HG03103 (cell line): ENCODE data around the gene LEF1.

Source experiments
- ATAC-seq: cut with Tn5 transposase; IDR thresholded peaks from one replicate; pipeline ENCODE4 v1.9.1; 2021; ENCODE audit warnings: low read depth; ENCODE audit not compliant: unreplicated experiment

The LEF1 gene

GRCh38 chr4:108168671-108169523, at the start of gene LEF1:
LEF1 (minus strand) TSS chr4:108168932; CDS start chr4:108167767, 1,165 bp downstream.
- ATAC-seq, result no peak

- no peak for ATAC-seq
Measured at GRCh38 chr4:108216510-108216909, 47.8 kb upstream of the LEF1 start.

- no peak for ATAC-seq
Measured at GRCh38 chr4:108215055-108215454, 46.3 kb upstream of the LEF1 start.

DNA sequence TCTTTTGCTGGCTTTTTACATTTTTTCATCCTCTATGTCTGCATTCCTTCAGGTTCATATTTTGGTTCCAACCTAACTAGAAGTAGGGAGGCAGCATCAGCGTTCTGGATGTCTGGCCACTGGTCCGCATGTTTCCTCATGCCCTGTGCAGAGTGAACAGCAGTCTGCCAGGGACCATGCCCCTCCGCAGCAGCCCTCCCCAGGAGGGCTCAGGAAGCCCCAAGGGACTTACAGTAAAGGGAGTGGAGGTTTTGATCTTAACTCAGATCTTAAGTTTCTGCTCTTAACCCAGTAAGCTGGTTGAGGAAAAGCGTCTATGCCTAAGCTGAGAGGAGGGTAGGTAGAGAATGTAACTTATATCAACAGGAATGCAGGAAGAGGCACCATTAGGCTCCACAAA, 45.0 kb upstream of the LEF1 start:
- no peak for ATAC-seq

DNA sequence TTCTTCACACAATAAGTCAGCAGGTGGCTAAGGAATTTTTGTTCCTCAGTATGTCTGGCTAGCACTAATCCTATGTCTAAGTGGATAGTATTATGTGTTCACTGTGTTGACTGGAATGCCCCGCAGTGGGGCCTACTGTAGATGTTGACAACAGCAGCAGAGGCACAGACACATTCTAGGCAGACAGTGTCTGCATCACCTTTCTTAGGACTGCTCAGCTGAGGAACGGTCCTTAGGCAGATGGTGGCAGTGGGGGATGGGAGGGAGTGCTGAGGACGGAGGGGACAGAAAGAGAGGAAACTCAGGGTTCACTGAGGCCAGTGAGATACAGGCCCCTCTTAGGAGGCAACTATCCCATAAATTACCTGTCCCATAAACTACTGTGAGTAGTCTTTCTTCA, 44.6 kb upstream of the LEF1 start:
- no peak for ATAC-seq

DNA sequence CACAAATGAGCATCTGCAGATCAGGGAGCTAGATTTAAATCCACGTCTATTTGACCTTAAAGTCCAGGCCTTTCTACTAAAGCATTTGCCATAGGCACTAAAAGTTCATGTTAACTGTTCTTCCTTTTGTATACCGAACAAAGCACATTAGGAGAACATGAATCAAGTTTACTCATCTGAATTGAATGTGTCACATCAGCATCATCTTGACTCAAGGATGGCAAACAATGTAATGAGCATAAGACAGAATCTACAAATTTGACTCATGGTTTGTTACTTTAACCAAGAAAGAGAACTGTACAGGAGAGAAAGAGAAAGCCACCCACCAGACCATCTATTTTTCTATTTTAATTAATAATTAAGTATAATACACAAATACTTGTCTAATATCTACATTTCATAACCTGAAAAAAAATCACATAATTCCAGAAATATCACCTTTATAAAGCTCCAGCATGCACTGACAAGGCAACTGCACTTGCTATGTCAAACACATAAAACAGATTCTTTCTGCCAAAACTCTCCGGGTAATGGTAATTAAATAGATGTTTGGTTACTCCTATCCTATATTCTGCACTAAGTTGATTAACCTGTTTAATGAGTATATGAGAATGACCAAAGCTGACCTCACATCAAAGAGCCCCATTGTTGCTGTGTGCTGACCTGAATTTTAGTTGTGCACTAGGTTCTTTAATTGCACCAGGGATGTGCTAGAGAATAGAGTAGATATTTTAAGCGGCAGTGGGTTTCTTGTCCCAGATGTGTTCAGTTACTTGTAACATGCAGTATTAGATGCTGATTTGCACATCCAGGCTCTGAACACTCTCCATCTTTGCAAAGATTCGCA, 42.5 kb upstream of the LEF1 start:
- no peak for ATAC-seq

DNA sequence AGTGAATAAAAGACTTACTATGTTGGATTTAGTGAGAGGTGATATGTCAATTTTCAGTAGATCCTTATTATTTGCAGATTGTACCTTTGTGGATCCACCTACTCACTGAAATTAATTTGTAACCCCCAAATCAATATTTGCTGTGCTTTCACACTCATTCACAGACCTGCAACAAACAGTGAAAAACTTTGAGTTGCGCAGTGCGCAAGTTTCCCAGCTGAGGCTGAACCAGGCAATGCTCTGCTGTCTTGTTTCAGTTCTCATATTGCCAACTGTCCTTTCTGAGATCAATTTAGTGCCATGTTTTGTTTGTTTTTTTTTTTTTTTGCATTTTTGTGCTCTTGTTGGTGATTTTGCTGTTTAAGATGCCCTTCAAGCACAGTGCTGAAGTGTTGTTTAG, 40.8 kb upstream of the LEF1 start:
- no peak for ATAC-seq

DNA sequence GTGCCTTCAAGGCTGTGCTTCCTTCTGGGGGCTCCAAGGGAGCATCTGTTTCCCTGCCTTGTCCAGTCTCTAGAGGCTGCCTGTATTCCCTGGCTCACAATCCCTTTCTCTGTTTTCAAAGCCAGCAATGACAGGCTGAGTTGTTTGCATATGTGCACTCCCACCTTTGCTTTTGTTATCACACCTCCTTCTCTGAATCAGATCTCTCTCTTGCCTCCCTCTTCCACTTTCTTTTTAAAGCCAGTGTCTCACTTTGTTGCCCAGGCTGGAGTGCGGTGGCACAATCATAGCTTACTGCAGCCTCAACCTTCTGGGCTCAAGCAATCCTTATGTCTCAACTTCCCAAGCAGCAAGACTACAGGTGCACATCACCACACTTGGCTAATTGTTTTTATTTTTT, 37.1 kb upstream of the LEF1 start:
- no peak for ATAC-seq

DNA sequence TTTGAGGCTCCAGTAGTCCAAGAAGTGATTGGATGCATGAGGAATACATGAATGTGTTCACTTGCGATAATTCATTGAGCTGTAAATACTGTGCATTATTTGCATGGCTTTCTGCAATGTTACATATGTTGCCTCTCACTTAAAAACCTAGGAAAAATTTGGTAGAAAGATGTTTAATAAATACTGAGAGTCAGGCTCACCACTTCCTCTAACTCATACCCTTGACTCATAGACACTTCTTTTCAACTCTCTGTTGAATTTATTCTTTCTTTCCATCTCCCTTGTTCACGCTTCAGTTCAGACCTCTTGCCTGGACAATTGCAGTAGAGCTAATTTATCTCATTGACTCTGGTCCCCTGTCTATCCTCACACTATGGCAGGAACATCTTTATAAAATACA, 35.8 kb upstream of the LEF1 start:
- no peak for ATAC-seq

DNA sequence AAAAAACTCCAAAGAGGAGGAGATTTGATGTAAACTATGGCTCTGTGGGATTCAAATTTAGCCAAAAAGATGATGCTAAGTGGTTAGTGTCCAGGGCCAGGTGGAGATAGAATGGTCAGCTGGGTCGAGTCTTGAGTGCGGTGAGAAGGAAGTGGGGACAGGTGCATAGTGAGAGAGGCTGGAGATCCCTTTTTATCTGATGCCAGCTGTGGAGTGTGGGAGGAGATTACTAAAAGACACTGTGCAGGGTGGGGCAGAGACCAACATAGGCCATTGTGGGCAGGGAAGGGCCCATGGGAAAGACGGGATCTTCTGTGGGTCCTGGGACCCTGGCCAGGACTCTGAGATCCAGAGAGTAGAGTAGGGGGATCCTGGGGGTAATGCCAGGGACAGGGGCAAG, 34.6 kb upstream of the LEF1 start:
- ATAC-seq, result no peak

- no peak for ATAC-seq
Measured at GRCh38 chr4:108201774-108202173, 33.0 kb upstream of the LEF1 start.

GRCh38 chr4:108199881-108200280, 31.1 kb upstream of the LEF1 start:
- ATAC-seq, result no peak

DNA sequence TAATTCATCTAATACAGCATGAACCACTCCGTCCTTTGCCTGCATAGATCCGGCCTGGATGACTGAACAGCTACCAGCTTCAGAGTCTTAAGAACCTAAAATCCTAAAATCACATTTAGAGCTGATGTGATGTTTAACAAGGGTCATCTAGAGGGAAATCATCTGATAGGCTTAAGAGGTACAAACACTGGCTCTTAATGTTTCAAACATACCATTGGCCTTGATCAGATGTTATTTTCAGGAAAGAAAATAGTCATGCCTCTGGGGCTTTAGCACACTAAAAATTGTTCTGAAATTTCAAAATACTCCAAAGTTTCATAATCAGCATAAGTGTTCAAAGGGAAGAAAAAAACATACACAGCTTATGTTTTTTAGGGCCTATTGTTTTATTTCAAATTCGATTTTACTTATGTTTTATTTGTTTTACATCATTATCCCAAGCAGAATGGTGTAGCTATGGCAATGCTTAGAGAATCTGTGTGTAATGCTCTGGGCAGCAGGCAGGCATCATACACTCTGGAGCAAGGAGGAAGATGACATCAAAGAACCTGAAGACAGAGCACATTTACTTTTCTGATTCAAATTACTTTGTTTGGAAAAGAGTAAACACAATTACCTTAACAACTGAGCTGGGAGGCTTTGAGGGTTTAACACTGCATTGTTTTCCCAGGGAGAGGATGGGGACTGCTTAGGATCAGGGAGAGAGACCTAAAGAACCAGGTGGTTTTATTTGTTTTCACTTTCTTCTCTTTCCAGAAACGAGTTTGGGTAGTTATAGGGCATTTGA, 25.3 kb upstream of the LEF1 start:
- ATAC-seq, result no peak

DNA sequence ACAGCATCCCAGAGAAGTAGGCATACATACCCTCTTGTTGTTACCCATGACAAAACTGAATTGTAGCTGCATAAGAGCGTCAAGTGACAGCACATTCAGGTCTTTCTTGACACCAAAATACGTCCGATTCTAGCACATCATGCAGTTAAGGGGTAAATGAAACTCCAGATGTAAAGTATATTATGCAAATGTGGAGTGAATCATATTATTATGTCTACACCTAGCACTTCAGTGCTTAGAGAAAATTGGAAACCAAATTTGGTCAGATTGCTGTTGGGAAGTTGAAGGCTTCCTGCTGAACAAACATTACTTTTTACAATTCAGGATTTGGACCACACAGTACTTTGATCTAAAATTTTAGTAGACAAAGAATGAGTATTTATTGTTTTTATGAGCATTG, 24.2 kb upstream of the LEF1 start:
- ATAC-seq, result no peak

DNA sequence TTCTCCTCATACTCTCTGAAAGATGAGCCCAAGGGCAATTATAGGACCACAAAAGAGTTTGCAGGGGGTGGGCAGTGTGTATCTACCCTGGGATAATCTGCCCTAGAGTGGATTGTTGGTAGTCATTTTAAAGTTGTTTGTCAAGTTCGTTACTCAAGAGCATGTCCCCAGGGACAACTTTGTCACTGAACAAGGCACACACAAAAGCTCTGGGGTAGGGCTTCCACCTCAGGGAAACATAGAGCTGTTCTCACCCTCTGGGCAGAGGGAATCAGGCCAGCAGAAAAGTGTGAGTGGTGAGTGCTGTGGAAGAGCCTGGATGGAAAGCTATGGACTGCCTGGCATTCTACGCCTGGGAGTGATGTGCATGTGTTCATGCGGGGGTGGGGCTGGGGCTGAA, 23.3 kb upstream of the LEF1 start:
- ATAC-seq, result no peak

GRCh38 chr4:108191269-108191914, 22.7 kb upstream of the LEF1 start:
- no peak for ATAC-seq

DNA sequence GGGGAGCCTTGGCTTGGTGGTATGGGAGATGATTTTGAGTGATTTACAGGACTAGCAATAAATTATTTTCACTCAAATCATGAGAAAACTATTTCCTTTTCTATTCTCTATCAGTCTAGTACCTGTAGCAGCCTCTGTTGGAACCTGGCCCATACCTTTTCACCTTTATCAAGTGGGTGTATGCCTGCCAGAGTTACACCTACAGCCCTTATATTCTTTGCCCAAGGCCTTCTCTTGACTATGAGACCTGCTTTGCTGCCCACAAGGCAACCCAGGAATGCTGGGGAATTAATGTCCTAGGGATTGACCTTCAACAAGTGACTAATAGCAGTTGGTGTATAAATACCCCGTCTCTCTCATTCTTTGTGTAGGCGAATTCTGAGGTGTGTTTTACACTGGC, 20.0 kb upstream of the LEF1 start:
- no peak for ATAC-seq

DNA sequence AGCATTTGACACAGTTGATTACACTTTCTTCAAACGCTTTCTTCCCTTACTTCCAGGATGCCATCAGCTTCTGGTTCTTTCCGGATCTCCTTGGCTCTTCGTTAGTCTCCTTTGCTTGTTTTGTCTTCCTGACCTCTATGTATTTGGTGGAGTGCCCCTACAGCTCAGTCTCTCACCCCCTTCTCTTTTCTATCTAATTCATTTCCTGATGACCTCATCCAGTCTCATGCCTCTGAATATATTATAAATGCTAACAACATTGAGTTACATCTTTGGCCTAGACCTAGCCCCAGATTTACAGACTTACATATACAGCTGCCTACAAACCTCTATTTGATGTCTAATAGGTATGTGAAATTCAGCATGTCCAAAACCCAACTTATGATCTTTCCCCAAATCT, 16.5 kb upstream of the LEF1 start:
- ATAC-seq, result no peak

DNA sequence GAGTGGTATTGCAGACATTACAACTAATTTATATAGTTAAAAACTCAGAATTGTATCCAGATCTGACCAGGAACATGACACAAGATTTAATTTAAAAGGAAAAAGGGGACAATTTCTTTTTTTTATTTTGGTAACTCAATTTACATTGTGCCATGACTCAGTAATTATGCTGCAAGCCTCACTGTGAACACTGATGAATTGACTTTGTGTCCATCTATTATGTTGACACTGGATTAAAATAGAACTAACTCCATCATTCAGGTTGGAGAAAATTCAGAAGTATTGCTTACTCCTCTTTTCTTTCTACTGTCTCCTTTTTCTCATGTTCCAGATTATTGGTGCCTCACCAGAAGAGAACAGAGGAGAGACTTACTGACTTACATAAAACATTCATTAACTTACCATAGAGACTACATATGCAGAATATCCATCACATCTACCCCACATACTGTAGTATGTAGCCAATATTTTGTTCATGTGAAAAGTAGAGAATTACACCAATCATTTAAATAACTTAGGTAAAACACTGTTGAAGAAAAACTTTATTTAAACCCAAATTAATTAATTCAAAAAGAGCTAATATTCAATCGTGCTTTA, 15.8 kb upstream of the LEF1 start:
- ATAC-seq, result no peak

DNA sequence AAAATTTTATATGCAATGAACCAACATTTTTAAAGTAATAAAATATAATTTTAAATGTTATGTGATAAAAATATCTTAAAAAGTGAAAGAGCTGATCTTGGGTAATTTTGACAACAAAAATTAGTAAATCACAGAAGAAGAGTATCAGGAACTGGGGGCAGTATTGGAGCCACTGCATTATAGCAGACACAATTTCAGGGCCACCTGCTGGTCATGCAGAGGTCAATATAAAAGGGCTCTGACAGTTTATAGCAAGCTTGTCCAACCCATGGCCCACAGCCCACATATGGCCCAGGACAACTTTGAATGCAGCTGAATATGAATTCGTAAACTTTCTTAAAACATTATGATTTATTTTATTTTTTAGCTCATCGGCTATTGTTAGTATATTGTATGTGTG, 13.0 kb upstream of the LEF1 start:
- peak; percentile 65 for ATAC-seq
